GM12892 (cell line): ENCODE measurements around the gene MGAT4B.

Source experiments
- POLR2A ChIP-seq: IDR thresholded peaks from 2 replicates; pipeline ENCODE4 v1.6.1; 2011; ENCODE audit warnings: low read depth, low read length, control low read depth
- POLR2AphosphoS5 ChIP-seq: IDR thresholded peaks from 2 replicates; pipeline ENCODE4 v1.6.1; 2011; ENCODE audit warnings: low read depth, low read length, control low read depth

DNA sequence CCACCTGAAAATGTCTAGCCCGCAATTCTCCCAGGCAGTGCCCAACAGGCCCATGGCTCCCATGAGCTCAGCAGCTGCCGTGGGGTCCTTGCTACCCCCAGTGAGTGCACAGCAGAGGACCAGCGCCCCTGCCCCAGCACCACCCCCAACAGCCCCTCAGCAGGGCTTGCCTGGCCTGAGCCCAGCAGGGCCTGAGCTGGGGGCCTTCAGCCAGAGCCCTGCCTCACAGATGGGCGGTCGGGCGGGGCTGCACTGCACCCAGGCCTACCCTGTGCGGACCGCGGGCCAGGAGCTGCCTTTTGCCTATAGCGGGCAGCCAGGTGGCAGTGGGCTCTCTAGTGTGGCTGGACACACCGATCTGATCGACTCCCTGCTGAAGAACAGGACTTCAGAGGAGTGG lies 32.2 kb downstream of the MGAT4B start:
- no peak for TF ChIP-seq POLR2AphosphoS5
- TF ChIP-seq POLR2A, result no peak
